ENCODE measurements around the gene HMCN2.

The HMCN2 gene

DNA sequence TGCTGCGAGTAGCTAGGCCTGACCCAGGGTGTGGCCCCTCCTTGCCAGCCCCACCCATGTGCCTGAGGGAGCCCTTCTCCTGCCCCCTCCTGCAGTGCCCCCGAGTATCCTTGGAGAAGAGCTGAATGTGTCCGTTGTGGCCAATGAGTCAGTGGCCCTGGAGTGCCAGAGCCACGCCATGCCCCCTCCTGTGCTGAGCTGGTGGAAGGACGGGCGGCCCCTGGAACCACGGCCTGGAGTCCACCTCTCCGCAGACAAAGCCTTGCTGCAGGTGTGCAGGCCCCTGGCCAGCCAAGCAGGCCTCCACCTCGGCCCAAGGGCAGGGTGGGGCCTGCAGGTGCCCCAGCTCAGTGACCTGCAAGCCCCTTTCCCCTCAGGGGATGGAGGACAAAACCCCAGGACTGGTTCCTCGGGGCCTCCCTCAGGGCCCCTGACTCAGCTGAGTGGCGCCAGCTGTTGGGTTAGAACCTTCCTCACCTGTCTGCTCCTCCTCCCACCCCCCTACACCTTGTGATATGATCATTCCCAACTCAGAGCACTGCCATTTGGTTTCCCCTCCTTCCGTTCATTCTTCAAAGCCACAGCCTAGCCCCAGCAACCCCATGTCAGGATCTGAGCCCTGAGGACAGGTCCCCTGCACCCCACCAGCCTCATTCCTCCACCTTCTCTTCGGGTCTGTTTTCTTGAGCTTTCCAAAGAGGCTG is 99.2 kb downstream of the HMCN2 start:
- no peak for DNase-seq (ENCODE audit: low read depth in 2 of 2)

DNA sequence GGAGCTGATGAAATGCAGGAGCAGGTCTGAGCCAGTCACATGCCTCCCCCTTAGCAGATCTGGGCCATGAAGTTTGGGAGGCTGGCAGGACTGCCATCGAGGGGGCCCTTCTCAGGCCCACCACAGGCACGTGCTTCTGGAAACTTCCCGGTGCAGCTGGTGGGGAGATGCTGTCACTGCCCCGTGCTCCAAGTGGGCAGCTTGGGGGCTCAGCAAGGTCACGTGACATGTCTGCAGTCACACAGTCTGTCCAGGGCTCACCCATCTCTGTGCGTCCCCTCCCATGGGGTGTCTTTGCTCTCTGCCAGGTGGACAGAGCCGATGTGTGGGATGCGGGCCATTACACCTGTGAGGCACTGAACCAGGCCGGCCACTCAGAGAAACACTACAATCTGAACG is 99.8 kb downstream of the HMCN2 start:
- DNase-seq (ENCODE audit: low read depth in 2 of 2) = no peak

DNA sequence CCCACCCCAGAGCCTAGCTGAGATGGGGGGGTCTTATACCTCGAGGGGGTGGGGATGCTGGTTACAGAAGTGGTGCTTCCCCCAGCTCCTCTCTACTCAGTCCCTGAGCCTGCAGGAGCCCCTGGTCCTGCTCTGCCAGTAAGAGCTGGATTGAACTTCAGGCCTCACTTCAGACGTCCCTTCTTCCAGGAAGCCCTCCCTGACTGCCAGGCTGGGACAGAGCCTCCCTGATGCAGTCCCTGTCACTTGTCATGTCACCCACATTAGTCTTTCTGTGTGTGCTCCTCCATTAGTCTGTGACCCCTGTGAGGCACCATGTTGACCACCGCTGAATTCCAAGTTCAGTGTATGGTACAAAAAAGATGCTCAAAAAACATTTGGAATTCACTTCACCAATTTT is 100.5 kb downstream of the HMCN2 start:
- no peak for DNase-seq (ENCODE audit: low read depth in 2 of 2)

- no peak for DNase-seq (ENCODE audit: low read depth in 2 of 2)
These were observed 101.5 kb downstream of the HMCN2 start for GRCh38 chr9:130366888-130367550.

- peak in 1 of 2 donors; percentile 2 for DNase-seq (ENCODE audit: low read depth in 2 of 2)
These were observed 103.1 kb downstream of the HMCN2 start for GRCh38 chr9:130368631-130369103.

DNA sequence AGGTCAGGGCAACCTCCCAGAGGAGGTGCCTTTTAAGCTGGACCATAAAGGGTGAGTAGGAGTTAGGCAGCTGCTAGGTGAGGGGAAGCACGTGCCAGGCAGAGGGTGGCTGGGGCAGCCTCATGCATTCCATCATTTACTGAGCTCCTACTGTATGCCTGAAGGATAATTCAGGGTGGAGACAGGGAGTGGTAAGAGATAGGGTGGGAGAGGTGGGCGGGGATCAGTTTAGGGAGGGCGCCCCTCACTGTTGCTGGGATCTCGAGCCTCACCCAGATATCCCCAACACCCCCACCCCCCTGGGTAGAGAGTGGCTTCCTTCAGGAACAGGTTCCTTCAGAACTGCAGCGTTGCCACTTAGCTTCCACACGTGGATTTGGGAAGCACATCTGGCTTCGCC is 104.7 kb downstream of the HMCN2 start:
- no peak for DNase-seq (ENCODE audit: low read depth in 2 of 2)

DNA sequence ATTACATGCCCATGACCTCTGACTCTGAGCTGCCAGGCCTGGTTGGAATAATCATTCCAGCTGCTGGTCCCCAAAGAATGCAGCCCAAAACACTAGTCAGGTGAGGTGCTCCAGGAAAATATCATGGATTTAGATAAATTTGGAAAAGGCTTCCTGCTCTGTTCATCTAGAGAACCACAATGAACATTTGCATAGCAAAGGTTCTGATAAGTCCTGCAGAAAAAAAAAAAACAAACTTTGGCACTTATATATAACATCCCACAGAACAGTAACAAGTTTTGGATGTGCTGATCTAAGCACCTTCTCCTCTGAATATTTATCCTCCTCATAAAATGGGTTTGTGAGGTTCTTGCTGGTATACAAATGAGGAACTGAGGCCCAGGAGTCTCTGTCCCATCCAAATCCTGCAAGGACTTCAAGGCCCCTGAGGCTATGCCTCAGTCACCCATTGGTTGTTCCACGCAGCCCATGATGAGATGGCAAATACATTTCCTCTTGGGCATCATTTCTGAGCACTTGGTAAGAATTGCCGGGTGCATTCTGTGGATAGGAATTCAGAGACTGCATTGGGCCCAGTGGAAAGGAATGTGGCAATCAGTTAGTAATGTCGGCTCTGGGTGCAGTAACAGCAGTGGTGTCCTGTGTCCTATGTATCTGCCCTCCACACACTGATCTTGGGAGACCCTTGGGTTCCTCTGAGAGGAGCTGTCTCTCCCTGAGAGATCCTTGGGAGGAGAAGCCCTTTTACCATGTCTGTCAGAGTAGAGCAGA is 105.8 kb downstream of the HMCN2 start:
- DNase-seq (ENCODE audit: low read depth in 2 of 2) = no peak

- no peak for DNase-seq (ENCODE audit: low read depth in 2 of 2)
These were observed 106.5 kb downstream of the HMCN2 start for GRCh38 chr9:130372057-130372456.

- DNase-seq (ENCODE audit: low read depth in 2 of 2) = no peak
These were observed 108.2 kb downstream of the HMCN2 start for GRCh38 chr9:130373679-130374325.

DNA sequence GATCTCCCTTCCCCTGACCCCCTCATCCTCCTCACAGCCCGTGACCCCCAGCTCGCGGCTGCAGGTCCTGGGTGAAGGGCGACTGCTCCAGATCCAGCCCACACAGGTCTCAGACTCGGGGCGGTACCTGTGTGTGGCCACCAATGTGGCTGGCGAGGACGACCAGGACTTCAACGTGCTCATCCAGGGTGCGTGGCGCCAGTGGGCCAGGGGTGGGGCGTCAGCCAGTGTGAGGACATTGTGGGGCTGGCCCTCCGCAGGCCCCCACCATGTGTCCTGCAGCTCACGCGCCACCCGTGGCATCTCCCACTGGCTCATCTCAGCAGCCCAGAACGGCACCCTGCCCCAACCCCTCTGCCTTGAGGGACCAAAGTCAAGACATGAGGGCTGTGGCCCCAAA is 112.1 kb downstream of the HMCN2 start:
- no peak for DNase-seq (ENCODE audit: low read depth in 2 of 2)

DNA sequence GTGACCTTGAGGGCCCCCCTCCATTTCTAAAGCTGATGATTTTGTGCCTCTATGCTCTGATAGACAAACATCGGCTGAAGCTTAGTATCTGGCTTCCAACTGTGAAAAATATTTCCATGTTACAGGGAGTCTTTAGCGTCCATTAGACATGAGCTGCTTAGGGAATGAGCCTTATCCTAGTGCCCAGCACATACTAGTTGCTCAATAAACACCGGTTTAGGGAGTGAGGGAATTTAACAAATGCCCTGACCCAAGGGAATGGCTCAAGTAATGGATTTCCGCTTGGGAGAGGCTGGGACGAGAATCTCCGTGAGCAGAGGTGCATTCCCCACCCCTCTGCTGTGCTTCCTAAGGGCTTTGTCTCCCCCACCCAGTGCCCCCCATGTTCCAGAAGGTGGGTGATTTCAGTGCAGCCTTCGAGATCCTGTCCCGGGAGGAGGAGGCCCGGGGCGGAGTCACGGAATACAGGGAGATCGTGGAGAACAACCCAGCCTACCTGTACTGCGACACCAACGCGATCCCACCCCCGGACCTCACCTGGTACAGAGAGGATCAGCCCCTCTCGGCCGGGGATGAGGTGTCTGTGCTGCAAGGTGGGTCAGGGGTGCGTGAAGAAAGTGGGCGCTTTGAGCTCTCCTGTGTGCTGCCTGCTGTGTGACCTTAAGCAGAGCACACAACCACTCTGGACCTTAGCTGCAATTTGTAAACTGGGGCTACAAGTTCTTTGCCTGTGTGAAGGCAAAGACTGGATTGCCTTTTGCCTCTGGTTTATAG is 113.5 kb downstream of the HMCN2 start:
- no peak for DNase-seq (ENCODE audit: low read depth in 2 of 2)

- no peak for DNase-seq (ENCODE audit: low read depth in 2 of 2)
These were observed 114.0 kb downstream of the HMCN2 start for GRCh38 chr9:130379649-130379970.

DNA sequence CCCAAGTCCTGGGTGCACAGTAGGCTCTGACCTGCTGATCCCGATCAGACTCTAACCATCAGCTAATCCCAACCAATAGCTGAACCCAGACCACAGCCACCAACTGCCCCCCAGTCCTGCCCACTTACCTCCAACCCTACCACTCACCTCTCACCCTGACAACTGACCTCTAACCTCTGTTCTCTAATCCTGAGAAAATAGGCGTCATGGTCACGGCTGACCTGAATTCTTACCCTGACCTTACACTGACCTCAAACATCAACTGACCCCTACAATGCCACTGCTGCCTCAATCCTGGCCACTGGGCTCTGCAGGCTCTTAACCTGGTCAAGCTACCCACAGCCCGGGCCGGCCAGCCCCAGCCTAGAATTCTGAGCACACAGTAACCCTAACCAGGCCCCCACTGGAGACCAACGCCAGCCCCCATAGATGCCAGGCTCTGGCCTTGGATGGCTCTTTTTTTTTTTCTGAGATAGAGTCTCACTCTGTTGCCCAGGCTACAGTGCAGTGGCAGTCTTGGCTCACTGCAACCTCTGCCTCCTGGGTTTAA is 115.4 kb downstream of the HMCN2 start:
- DNase-seq (ENCODE audit: low read depth in 2 of 2) = no peak

GRCh38 chr9:130381660-130382059 is 116.1 kb downstream of the HMCN2 start:
- DNase-seq (ENCODE audit: low read depth in 2 of 2) = no peak

DNA sequence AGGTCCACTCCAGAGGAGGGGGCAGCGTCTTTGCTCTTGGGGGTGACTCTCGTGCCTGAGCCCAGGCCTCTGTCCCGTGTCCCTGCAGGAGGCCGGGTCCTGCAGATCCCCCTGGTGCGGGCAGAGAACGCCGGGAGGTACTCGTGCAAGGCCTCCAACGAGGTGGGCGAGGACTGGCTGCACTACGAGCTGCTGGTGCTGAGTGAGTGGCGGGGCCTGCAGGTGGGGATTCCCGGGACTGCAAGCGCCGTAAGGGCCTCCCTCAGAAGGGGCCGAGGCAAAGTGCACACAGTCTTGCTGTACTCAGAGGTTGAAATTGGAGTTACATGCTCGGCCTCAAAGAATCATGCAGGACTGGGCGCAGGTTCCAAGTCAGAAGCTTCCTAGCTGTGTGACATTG is 116.5 kb downstream of the HMCN2 start:
- no peak for DNase-seq (ENCODE audit: low read depth in 2 of 2)

DNA sequence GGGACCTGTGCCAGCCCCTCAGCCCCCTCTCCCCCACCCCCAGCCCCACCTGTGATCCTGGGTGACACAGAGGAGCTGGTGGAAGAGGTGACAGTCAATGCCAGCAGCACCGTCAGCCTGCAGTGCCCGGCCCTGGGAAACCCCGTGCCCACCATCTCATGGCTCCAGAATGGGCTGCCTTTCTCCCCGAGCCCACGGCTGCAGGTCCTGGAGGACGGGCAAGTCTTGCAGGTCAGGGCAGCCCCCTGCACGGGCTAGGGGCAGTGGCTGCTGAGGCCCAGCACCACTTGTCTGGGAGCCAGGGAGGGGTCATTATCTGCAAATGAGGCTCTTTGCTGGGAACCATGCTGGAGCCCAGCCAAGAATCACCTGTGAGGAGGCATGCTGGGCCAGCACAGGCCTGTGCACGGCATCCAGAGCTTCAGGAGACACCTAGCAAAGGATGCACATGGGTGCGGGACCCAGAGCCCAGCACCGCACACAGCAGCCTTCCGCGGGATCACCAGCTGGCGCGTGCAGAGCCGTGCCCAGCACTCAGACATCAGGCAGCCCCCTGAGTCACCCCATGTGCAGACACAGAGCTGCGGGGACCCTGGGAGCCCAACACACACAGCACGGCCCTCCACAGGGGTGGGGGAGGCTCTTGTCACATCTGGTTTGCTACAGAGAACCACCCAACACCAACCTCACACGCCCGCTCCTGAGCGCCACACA is 117.2 kb downstream of the HMCN2 start:
- DNase-seq (ENCODE audit: low read depth in 2 of 2) = no peak

GRCh38 chr9:130383350-130383715 is 117.8 kb downstream of the HMCN2 start:
- no peak for DNase-seq (ENCODE audit: low read depth in 2 of 2)

DNA sequence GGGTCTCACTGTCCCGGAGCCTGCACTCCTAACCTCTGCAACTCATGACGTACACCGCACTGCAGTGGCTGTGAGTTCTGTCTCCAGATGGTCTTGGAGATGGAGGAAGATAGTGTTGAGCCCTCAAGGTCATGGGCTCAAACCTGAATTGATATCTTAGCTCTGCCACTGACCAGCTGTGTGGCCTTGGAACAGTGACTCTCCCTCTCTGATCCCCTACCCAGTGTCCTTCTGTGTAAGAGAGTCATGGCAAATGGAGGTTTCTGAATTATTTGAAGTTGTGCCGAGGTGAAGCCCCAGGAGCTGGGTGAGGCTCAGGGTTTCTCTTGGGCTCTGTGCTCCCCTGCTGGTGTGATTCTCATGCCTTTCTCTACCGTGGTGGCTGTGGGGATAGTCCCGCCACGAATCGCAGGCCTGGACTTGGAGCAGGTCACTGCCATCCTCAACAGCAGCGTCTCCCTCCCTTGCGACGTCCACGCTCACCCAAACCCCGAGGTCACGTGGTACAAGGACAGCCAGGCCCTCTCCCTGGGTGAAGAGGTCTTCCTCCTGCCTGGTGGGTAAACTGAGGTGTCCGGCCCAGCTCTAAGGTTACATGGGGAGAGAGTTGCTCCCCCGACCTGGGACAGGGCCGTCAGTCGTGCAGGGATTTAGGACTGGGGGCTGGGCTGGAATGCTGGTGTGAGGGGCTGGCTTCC is 118.6 kb downstream of the HMCN2 start:
- DNase-seq (ENCODE audit: low read depth in 2 of 2) = no peak

GRCh38 chr9:130385257-130385656 is 119.7 kb downstream of the HMCN2 start:
- DNase-seq (ENCODE audit: low read depth in 2 of 2) = no peak

GRCh38 chr9:130387398-130387797 is 121.8 kb downstream of the HMCN2 start:
- DNase-seq (ENCODE audit: low read depth in 2 of 2) = no peak
